HL-60 (cell line): ENCODE data around the gene CHST9.

ENCODE experiments used
- CTCF ChIP-seq: IDR thresholded peaks from one replicate; pipeline ENCODE4 v1.5.1; 2011; ENCODE audit warnings: low read length, control low read depth, inconsistent platforms; ENCODE audit not compliant: insufficient read depth
- POLR2AphosphoS5 ChIP-seq: IDR thresholded peaks from 2 replicates; pipeline ENCODE4 v1.6.1; 2012; ENCODE audit warnings: low read depth

DNA sequence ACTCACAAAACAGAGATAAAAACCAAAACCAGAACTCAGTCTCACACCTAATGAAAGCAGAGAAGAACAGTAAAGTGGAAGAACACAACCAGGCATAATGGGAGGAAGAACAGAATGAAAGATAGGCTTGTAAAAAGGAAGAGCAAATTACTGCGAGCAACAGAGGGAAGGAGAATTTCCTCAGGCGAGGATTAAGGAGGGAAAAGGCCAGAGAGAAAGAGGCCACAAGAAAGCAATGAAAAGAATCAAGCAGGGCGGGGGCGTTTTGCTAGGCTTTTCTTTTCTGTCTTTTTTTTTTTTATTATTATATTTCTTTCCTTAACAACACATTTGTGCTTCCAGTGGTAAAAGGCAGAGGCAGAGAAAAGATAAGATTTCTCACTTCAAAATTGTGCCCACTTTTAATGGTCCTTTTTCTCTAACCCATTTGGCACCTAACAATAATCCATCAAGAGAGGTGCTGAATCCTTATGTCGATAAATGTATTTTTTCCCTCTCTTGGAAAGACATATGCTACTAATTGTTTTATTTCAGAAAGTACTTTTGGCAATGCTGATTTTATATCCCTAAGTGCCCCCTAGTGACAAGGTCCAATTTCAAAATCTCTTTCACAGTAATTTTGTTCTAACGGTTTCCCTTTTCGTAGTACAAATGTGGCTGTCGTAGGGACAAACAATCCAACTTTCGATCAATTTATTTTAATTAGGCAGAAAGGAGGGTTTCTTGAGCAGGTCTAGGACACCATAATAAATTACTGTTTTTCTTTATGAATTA is 180.9 kb downstream of the CHST9 start:
- TF ChIP-seq CTCF (no peak), POLR2AphosphoS5 (no peak)
